Measurements from ENCODE around the gene NCL.

DNA sequence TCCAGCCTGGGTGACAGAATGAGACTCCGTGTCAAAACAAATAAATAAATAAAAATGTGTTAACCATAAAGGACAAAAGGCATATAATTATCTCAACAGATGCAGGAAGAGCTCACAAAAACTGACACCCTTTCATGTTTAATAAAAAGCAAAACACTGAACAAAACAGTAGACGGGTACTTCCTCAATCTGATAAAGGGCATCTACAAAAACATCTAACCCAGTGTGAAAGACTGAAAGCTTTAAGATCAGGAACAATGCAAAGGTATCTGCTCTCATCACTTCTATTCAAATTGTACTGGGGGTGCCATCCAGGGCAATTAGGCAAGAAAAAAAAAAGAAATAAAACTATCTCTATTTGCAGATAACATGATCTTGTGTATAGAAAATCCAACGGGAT lies 11.7 kb upstream of the NCL start:
- TF ChIP-seq, protein P1, sequence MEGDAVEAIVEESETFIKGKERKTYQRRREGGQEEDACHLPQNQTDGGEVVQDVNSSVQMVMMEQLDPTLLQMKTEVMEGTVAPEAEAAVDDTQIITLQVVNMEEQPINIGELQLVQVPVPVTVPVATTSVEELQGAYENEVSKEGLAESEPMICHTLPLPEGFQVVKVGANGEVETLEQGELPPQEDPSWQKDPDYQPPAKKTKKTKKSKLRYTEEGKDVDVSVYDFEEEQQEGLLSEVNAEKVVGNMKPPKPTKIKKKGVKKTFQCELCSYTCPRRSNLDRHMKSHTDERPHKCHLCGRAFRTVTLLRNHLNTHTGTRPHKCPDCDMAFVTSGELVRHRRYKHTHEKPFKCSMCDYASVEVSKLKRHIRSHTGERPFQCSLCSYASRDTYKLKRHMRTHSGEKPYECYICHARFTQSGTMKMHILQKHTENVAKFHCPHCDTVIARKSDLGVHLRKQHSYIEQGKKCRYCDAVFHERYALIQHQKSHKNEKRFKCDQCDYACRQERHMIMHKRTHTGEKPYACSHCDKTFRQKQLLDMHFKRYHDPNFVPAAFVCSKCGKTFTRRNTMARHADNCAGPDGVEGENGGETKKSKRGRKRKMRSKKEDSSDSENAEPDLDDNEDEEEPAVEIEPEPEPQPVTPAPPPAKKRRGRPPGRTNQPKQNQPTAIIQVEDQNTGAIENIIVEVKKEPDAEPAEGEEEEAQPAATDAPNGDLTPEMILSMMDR (IDR thresholded peaks at IDR 0.05): no peak
- TF ChIP-seq POLR2A (IDR thresholded peaks at IDR 0.05) (no peak), EP300 (IDR thresholded peaks at IDR 0.05; ENCODE audit: low read depth) (no peak), POLR2AphosphoS5 (IDR thresholded peaks at IDR 0.05) (no peak)
